ENCODE measurements around the gene TPCN2.

DNA sequence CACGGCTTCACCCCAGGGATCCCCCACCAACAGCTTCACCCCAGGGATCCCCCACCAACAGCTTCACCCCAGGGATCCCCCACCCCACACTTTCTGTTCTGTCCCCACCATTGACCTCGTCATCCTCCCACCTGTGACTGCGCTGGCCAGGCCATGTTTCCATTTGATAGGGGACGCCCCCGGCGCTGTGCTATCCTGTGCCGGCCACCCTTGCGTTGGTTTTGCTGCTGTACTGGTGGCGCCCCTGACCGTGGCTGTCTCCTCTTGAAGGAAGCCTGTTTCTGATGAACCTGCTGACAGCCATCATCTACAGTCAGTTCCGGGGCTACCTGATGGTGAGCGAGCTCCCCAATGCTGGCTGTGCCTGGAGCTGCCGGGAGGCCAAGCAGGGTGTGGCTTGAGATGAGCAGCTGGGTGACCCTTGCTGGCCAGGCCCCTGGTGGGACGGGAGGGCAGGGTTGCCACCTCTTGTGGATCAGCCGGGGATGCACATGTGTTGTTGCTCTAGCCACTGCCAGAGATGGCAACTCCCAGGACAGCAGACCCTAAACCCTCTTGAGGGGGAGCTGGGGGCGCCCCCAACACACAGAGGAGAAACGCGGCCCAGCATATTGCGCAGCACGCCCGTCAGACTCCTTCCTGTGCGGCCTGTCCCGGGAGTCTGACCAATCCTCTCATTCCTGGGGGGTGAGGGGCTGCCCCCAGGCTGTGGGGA, 22.5 kb downstream of the TPCN2 start:
- TF ChIP-seq, protein P1, sequence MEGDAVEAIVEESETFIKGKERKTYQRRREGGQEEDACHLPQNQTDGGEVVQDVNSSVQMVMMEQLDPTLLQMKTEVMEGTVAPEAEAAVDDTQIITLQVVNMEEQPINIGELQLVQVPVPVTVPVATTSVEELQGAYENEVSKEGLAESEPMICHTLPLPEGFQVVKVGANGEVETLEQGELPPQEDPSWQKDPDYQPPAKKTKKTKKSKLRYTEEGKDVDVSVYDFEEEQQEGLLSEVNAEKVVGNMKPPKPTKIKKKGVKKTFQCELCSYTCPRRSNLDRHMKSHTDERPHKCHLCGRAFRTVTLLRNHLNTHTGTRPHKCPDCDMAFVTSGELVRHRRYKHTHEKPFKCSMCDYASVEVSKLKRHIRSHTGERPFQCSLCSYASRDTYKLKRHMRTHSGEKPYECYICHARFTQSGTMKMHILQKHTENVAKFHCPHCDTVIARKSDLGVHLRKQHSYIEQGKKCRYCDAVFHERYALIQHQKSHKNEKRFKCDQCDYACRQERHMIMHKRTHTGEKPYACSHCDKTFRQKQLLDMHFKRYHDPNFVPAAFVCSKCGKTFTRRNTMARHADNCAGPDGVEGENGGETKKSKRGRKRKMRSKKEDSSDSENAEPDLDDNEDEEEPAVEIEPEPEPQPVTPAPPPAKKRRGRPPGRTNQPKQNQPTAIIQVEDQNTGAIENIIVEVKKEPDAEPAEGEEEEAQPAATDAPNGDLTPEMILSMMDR (IDR thresholded peaks at IDR 0.05), result no peak
- TF ChIP-seq POLR2AphosphoS5 (IDR thresholded peaks at IDR 0.05) (no peak), POLR2A (IDR thresholded peaks at IDR 0.05; ENCODE audit: low read depth) (no peak), EP300 (IDR thresholded peaks at IDR 0.05) (no peak)

Measured in esophagus muscularis mucosa (tissue), 4 donors.